GM12878 (cell line): Measurements from ENCODE around the gene ZNF804B. TPM values are rescaled to one million over a fixed set of nuclear protein-coding genes. Genes with fewer than 3 reads are reported as not detected.

Experiments used
- ATAC-seq: fragments of 200-7000 bp; cut with Tn5 transposase; 3 replicates; pipeline ENCODE4 v1.9.1; 2020; ENCODE audit warnings: mild to moderate bottlenecking, moderate library complexity
- BruUV-seq: library from RNA; stranded (reverse); fragments of 400-500 nt; replicated peaks from 2 replicates; lab custom pipeline; 2021; lab: Mats Ljungman, UMichigan
- CTCF ChIA-PET: fragments of 300-600 bp; sonication (Branson Sonifier 250); formaldehyde crosslinking; extraction: SDS; loops from one replicate; lab custom pipeline; 2021; ENCODE audit warnings: inconsistent platforms; lab: Yijun Ruan, JAX
- POLR2A ChIA-PET: fragments of 350-600 bp; formaldehyde crosslinking; extraction: SDS; loops from one replicate; lab custom pipeline; 2021; ENCODE audit warnings: inconsistent platforms; lab: Charles Lee
- RAD21 ChIA-PET: fragments of 300-600 bp; sonication (Branson Sonifier 250); formaldehyde crosslinking; loops from one replicate; lab custom pipeline; 2023; ENCODE audit warnings: antibody characterized with exemption; ENCODE audit not compliant: unreplicated experiment; lab: Charles Lee
- SMC1A ChIA-PET: fragments of 300-600 bp; sonication (Branson Sonifier 250); formaldehyde crosslinking; loops from one replicate; lab custom pipeline; 2023; ENCODE audit not compliant: unreplicated experiment, uncharacterized antibody; lab: Charles Lee
- DNase-seq: peaks from one replicate; pipeline ENCODE4 v3.0.0-alpha.2; 2011; ENCODE audit warnings: low read depth, low spot score
- FAIRE-seq: peaks from 3 replicates; lab custom pipeline; 2011; peaks lifted over from hg19 to GRCh38; lab: Jason Lieb, UNC
- H2AFZ ChIP-seq: 2 replicates; pipeline ENCODE4 v1.6.0; 2011; ENCODE audit warnings: low read depth, low read length, control low read depth; ENCODE audit not compliant: control insufficient read depth
- H3K27ac ChIP-seq: 2 replicates; pipeline ENCODE4 v1.5.1; 2011; ENCODE audit warnings: control low read depth; ENCODE audit not compliant: control insufficient read depth, insufficient read depth
- H3K27me3 ChIP-seq, 2 experiments: replicated peaks in 1 of 2; 2 replicates each; pipeline versions ENCODE4 v1.6.0 to v1.6.1; 2011; ENCODE audit warnings: low read length in 1 of 2; ENCODE audit not compliant: control insufficient read depth in 2 of 2, insufficient read depth in 2 of 2
- H3K36me3 ChIP-seq, 2 experiments: 2 replicates each; pipeline ENCODE4 v1.5.1; 2011; ENCODE audit warnings: low read length in 1 of 2; ENCODE audit not compliant: control insufficient read depth in 2 of 2, insufficient read depth in 2 of 2
- H3K4me1 ChIP-seq: 2 replicates; pipeline ENCODE4 v1.6.1; 2011; ENCODE audit warnings: mild to moderate bottlenecking, low read length, moderate library complexity, mixed read lengths; ENCODE audit not compliant: control insufficient read depth, insufficient read depth
- H3K4me2 ChIP-seq: 2 replicates; pipeline ENCODE4 v1.6.0; 2011; ENCODE audit warnings: control low read depth; ENCODE audit not compliant: control insufficient read depth, insufficient read depth
- H3K4me3 ChIP-seq: fragments of 200-600 bp; sonication (generic); 2 replicates; pipeline ENCODE4 v1.5.1; 2016
- H3K79me2 ChIP-seq: 2 replicates; pipeline ENCODE4 v1.6.0; 2011; ENCODE audit warnings: low read length; ENCODE audit not compliant: control insufficient read depth, insufficient read depth
- H3K9ac ChIP-seq: 2 replicates; pipeline ENCODE4 v1.8.0; 2011; ENCODE audit warnings: low read length, control low read depth, mixed read lengths; ENCODE audit not compliant: control insufficient read depth, insufficient read depth
- H3K9me3 ChIP-seq: replicated peaks from 3 replicates; pipeline ENCODE4 v1.5.1; 2011; ENCODE audit warnings: mild to moderate bottlenecking, low read length; ENCODE audit not compliant: control insufficient read depth, insufficient read depth
- H4K20me1 ChIP-seq: 2 replicates; pipeline ENCODE4 v1.6.0; 2011; ENCODE audit not compliant: control insufficient read depth, insufficient read depth
- CEBPB ChIP-seq, 2 experiments: fragments of 150-350 bp in 1 of 2; IDR thresholded peaks; 2 replicates each; pipeline ENCODE4 v1.6.1; 2012 to 2014; ENCODE audit warnings: low read depth in 2 of 2, low read length in 2 of 2, borderline replicate concordance in 1 of 2, inconsistent platforms in 1 of 2
- CREB1 ChIP-seq: IDR thresholded peaks from 2 replicates; pipeline ENCODE4 v1.6.1; 2012; ENCODE audit warnings: low read depth, mild to moderate bottlenecking, inconsistent platforms
- EP300 ChIP-seq, 2 experiments: fragments of 150-350 bp in 1 of 2; IDR thresholded peaks; 2 replicates each; pipeline ENCODE4 v1.6.1; 2011 to 2012; ENCODE audit warnings: low read depth in 2 of 2, low read length in 2 of 2, borderline replicate concordance in 1 of 2, improper control_type of control experiment in 1 of 2, inconsistent platforms in 1 of 2; ENCODE audit not compliant: control insufficient read depth in 1 of 2
- IKZF2 ChIP-seq, 2 experiments: fragments of 450-650 bp; IDR thresholded peaks; 2 replicates each; pipeline ENCODE4 v1.6.1; 2017; ENCODE audit warnings: mild to moderate bottlenecking in 2 of 2, moderate library complexity in 2 of 2
- MYB ChIP-seq: fragments of 150-350 bp; IDR thresholded peaks from 2 replicates; pipeline ENCODE4 v1.6.1; 2014; ENCODE audit warnings: mild to moderate bottlenecking, low read depth, low read length, borderline replicate concordance
- NR2F1 ChIP-seq: fragments of 450-650 bp; conservative IDR thresholded peaks from 2 replicates; pipeline ENCODE4 v1.6.1; 2017; ENCODE audit warnings: mild to moderate bottlenecking
- SMAD1 ChIP-seq: fragments of 450-650 bp; IDR thresholded peaks from 2 replicates; pipeline ENCODE4 v1.6.1; 2018; ENCODE audit warnings: mild to moderate bottlenecking, low read depth; ENCODE audit not compliant: partially characterized antibody
- in situ Hi-C: fragments of 300-500 bp; cut with MboI; formaldehyde crosslinking; loops from 9 replicates; pipeline ENCODE4 v1.14.3; 2018; ENCODE audit warnings: mixed read lengths
- intact Hi-C: fragments of 100-400 bp; cut with micrococcal nuclease; formaldehyde crosslinking; loops from one replicate; pipeline ENCODE4 v1.14.2; 2022; ENCODE audit not compliant: unreplicated experiment
- polyA plus RNA-seq, 11 experiments: library from polyadenylated mRNA; depleted of rRNA in 4 of 11; unstranded in 6 of 11; stranded (reverse) in 5 of 11; fragments of >200 nt; fragmentation: Nextera tagmentation in 4 of 11; fragmentation: Illumina TruSeq in 1 of 11; extraction: Ambion mirVana in 4 of 11; extraction: Trizol in 1 of 11; gene quantifications; 1 replicate in 1 of 11; 2 replicates in 10 of 11; pipeline versions ENCODE4 v1.2.1 to v1.2.3, GENCODE V29; 2011 to 2016; ENCODE audit warnings: inconsistent platforms in 2 of 11, missing spikeins in 2 of 11, low read depth in 1 of 11
- total RNA-seq, 4 experiments: library from RNA; depleted of rRNA in 3 of 4; stranded (reverse); fragments of >200 nt in 3 of 4; fragmentation: Illumina TruSeq in 1 of 4; extraction: Trizol in 1 of 4; gene quantifications; 2 replicates each; pipeline versions ENCODE4 v1.2.1 to v1.2.3, GENCODE V29; 2013 to 2021
- TF ChIP-seq, protein P1 (sequence below): IDR thresholded peaks from 2 replicates; pipeline ENCODE4 v1.6.1; 2011; ENCODE audit warnings: low read depth, mild to moderate bottlenecking, low read length, moderate library complexity, borderline replicate concordance; ENCODE audit errors: extremely low read depth
- TF ChIP-seq, protein P2 (sequence below), 3 experiments: IDR thresholded peaks in 2 of 3; conservative IDR thresholded peaks in 1 of 3; 2 replicates each; pipeline ENCODE4 v1.5.1; 2011; ENCODE audit warnings: low read depth in 3 of 3, low read length in 3 of 3, mild to moderate bottlenecking in 3 of 3, control low read depth in 2 of 3, moderate library complexity in 2 of 3, inconsistent platforms in 1 of 3, mixed read lengths in 1 of 3; ENCODE audit not compliant: control insufficient read depth in 2 of 3, insufficient read depth in 1 of 3; ENCODE audit errors: extremely low read depth in 1 of 3

Gene ZNF804B
- total and polyA plus RNA-seq, 10 of the 15 experiments (the other 5 are each of a cell fraction or from before 2014, with no cell fraction given): not detected

DNA sequence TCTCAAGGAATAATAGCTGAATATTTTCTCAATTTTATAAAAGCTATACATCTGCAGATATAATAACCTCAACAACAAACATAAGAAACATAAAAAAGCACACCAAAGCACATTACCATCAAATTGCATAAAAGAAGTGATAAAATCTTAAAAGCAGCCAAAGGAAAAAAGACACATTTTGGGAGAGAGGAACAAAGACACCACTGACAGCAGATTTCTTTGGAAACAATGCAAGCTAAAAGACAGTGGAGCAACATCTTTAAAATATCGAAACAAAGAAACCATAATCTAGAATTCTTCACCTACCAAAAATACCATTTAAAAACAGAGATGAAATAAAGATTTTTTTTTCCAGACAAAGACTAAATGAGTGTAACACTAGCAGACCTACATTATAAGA lies 91.7 kb downstream of the ZNF804B start (continued):
- TF ChIP-seq SMAD1: no peak
- TF ChIP-seq, protein P1, sequence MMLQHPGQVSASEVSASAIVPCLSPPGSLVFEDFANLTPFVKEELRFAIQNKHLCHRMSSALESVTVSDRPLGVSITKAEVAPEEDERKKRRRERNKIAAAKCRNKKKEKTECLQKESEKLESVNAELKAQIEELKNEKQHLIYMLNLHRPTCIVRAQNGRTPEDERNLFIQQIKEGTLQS: no peak
- no peak for TF ChIP-seq EP300 (IDR thresholded peaks at IDR 0.05; ENCODE audit: borderline replicate concordance in 1 of 2, control insufficient read depth in 1 of 2, low read depth in 2 of 2, low read length in 2 of 2)
- TF ChIP-seq, protein P2, sequence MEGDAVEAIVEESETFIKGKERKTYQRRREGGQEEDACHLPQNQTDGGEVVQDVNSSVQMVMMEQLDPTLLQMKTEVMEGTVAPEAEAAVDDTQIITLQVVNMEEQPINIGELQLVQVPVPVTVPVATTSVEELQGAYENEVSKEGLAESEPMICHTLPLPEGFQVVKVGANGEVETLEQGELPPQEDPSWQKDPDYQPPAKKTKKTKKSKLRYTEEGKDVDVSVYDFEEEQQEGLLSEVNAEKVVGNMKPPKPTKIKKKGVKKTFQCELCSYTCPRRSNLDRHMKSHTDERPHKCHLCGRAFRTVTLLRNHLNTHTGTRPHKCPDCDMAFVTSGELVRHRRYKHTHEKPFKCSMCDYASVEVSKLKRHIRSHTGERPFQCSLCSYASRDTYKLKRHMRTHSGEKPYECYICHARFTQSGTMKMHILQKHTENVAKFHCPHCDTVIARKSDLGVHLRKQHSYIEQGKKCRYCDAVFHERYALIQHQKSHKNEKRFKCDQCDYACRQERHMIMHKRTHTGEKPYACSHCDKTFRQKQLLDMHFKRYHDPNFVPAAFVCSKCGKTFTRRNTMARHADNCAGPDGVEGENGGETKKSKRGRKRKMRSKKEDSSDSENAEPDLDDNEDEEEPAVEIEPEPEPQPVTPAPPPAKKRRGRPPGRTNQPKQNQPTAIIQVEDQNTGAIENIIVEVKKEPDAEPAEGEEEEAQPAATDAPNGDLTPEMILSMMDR (IDR thresholded peaks at IDR 0.05 in 2 of 3, conservative IDR thresholded peaks at IDR 0.05 in 1 of 3; ENCODE audit: control insufficient read depth in 2 of 3, extremely low read depth in 1 of 3, insufficient read depth in 1 of 3, low read depth in 3 of 3, low read length in 3 of 3): no peak
- no peak for TF ChIP-seq MYB

DNA sequence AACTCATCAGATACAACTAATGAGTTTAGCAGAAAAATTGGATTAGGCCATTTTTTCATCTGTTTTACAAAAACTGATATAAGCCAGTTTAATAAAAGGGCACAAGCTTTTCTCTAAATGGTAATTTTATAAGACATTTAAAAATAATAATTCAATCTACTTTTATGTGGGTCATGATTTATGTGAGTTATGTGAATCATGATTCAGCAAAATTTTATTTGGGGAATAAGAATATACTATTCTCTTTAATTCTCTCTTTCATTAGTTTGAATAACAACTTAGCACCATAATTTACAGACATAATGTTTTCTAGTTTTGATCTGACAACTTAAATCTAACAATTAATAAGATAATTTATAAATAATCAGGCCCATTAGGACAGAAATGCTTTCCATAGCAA lies 99.8 kb downstream of the ZNF804B start:
- H3K9me3 ChIP-seq: no peaks in the 10 kb centered on the region
- intact Hi-C loops: no loop called here
- no peaks in the 10 kb centered on the region for H4K20me1 ChIP-seq
- FAIRE-seq (no peak), DNase-seq (no peak), ATAC-seq (no peak)
- RAD21 ChIA-PET: no interaction called here
- H3K9ac ChIP-seq: no peak overlapping the region
- in situ Hi-C loops: no loop called here
- no peaks in the 10 kb centered on the region for H3K79me2 ChIP-seq
- POLR2A ChIA-PET: no interaction called here
- no peak overlapping the region for H3K4me3 ChIP-seq
- H3K4me2 ChIP-seq: no peak overlapping the region
- no peak overlapping the region for H3K27ac ChIP-seq
- H3K4me1 ChIP-seq: no peaks in the 10 kb centered on the region
- TF ChIP-seq NR2F1: no peak
- no peak for TF ChIP-seq IKZF2 (IDR thresholded peaks at IDR 0.05)
- TF ChIP-seq CEBPB (IDR thresholded peaks at IDR 0.05; ENCODE audit: borderline replicate concordance in 1 of 2, low read depth in 2 of 2, low read length in 2 of 2): no peak
- TF ChIP-seq CREB1: no peak
- no peak overlapping the region for H2AFZ ChIP-seq
- no TSS peak for BruUV-seq
- CTCF ChIA-PET: interaction anchor here (0.9 to 1.2 kb wide), 2 partner anchors 17 to 616 kb away, joined by 3 read pairs; no protein-coding TSS in a partner anchor
- no peaks in the 10 kb centered on the region for H3K36me3 ChIP-seq
- SMC1A ChIA-PET: no interaction called here
- H3K27me3 ChIP-seq: no peaks in the 10 kb centered on the region
